ACC112 (cell line): ENCODE measurements around the gene KRTAP5-2.
"Not testable (repeated sequence)": the region's sequence is repeated elsewhere in the genome, so short reads cannot be mapped to it uniquely, and the experiment has no call there.

Experiments used
- H2AFZ ChIP-seq: fragments of 200-600 bp; sonication (generic); one replicate; pipeline ENCODE4 v1.6.0; 2017; ENCODE audit warnings: antibody characterized with exemption, low read length; ENCODE audit not compliant: unreplicated experiment
- H3K27ac ChIP-seq: fragments of 200-600 bp; sonication (generic); 2 replicates; pipeline ENCODE4 v1.5.1; 2014; ENCODE audit warnings: low read depth, mild to moderate bottlenecking, antibody characterized with exemption, low read length, moderate library complexity
- H3K27me3 ChIP-seq: fragments of 200-600 bp; sonication (generic); 2 replicates; pipeline ENCODE4 v1.6.1; 2014; ENCODE audit warnings: mild to moderate bottlenecking, antibody characterized with exemption, low read length, moderate library complexity, mixed read lengths; ENCODE audit not compliant: insufficient read depth
- H3K36me3 ChIP-seq: fragments of 200-600 bp; sonication (generic); 2 replicates; pipeline ENCODE4 v1.6.1; 2016; ENCODE audit warnings: mild to moderate bottlenecking, antibody characterized with exemption, low read length, moderate library complexity, mixed read lengths; ENCODE audit not compliant: insufficient read depth
- H3K4me1 ChIP-seq: fragments of 200-600 bp; sonication (generic); one replicate; pipeline ENCODE4 v1.6.1; 2016; ENCODE audit warnings: low read length, mixed read lengths; ENCODE audit not compliant: insufficient read depth, unreplicated experiment, control insufficient read depth
- H3K4me3 ChIP-seq: fragments of 200-600 bp; sonication (generic); 2 replicates; pipeline ENCODE4 v1.5.1; 2014; ENCODE audit warnings: mild to moderate bottlenecking, low read depth, low read length
- H3K79me2 ChIP-seq: fragments of 200-600 bp; sonication (generic); one replicate; pipeline ENCODE4 v1.6.0; 2016; ENCODE audit warnings: low read length; ENCODE audit not compliant: control insufficient read depth, unreplicated experiment, insufficient read depth

KRTAP5-2 gene

DNA sequence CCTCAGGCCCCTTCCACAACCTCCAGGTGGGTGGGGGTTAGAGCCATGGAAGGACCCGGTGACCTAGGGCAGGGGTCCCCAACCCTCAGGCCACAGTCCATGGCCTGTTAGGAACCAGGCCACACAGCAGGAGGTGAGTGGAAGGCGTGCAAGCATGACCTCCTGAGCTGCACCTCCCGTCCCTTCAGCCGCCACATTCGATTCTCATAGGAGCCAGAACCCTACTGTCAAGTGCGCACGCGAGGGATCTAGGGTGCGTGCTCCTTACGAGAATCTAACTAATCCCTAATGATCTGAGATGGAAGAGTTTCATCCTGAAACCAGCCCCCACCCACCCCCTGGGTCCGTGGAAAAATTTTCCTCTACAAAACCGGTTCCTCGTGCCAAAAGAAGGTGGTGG lies 27.4 kb upstream of the KRTAP5-2 start:
- Histone ChIP-seq H2AFZ (no peak overlapping the region), H3K4me1 (no peaks in the 10 kb centered on the region), H3K36me3 (no peaks in the 10 kb centered on the region), H3K27me3 (peaks cover 63% of the 10 kb centered on the region), H3K79me2 (no peaks in the 10 kb centered on the region), H3K4me3 (no peak overlapping the region), H3K27ac (no peak overlapping the region)

DNA sequence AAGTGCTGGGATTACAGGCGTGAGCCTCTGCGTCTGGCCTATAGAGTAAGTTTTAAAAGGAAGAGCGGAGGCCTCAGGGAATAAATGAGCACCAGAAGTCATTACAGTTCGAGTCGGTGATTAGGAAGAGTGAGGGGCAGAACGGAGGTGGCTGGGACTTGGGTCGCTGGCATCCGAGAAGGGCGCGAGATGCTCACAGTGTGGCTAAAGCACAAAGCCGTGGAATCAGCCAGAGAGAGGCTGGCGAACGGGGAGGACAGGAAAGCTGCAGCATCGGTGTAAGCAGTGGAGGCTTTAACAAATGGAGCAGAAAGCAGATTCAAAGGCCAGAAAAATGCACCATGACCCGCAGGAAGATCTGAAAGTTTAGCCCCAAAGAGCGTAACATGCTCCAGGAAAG lies 26.5 kb upstream of the KRTAP5-2 start:
- H3K79me2 ChIP-seq = no peaks in the 10 kb centered on the region
- no peaks in the 10 kb centered on the region for H3K4me1 ChIP-seq
- H3K36me3 ChIP-seq = no peaks in the 10 kb centered on the region
- no peak overlapping the region for H2AFZ ChIP-seq
- no peak overlapping the region for H3K27ac ChIP-seq
- no peak overlapping the region for H3K4me3 ChIP-seq
- H3K27me3 ChIP-seq = peaks cover 68% of the 10 kb centered on the region

DNA sequence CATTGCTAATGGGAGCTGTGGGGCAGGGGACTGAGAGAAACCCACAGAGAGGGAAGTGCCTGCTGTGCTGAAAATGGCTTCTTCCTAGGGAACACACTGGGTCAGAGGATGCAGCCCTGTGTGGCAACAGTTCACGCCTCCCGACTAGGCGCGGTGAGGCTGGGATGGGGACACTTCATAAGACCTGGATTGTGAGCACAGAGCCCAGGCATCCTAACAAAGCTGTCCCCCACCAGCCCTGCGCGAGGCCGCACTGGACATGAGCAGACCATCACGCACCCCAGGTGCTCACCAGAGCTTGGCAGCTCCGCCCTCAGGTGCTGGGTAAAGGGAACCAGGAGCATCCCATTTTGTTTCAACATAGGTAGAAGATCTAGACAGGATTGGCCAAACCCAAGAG lies 25.6 kb upstream of the KRTAP5-2 start:
- Histone ChIP-seq H3K27ac (no peak overlapping the region), H3K27me3 (peaks cover 70% of the 10 kb centered on the region), H3K4me3 (no peak overlapping the region), H3K79me2 (no peaks in the 10 kb centered on the region), H3K4me1 (no peaks in the 10 kb centered on the region), H3K36me3 (no peaks in the 10 kb centered on the region), H2AFZ (no peak overlapping the region)

DNA sequence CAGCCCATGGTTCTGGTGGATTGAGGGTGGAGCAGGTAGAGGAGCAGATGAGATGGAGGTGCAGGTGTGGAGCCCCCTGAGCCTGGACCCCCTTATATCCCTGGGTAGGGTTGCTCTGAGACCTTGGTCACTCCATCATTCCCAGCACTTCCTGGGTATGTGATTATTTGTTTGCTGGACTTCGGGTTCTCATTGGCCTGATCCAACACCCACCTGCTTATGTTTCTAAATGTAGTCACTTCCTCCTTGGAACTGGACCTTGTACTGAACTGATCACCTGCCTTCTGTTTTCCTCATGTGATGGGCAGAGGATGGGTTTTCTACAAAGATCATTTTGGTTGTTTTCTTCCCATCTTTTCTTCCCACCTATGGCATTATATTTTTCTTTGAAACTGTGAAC lies 24.0 kb upstream of the KRTAP5-2 start, which contains the start of gene KRTAP5-4:
Gene KRTAP5-4, minus strand, starts transcription at position 53 of the 400 bp plus-strand sequence. Its CDS starts 45 bp downstream, at position 8.
- Histone ChIP-seq H3K27ac (no peak within 1 kb of the TSS), H3K4me1 (no peaks in the 10 kb centered on the region), H2AFZ (no peak within 1 kb of the TSS), H3K36me3 (no peaks in the 10 kb centered on the region), H3K79me2 (no peaks in the 10 kb centered on the region), H3K27me3 (peaks cover 65% of the 10 kb centered on the region), H3K4me3 (no peak within 1 kb of the TSS)

DNA sequence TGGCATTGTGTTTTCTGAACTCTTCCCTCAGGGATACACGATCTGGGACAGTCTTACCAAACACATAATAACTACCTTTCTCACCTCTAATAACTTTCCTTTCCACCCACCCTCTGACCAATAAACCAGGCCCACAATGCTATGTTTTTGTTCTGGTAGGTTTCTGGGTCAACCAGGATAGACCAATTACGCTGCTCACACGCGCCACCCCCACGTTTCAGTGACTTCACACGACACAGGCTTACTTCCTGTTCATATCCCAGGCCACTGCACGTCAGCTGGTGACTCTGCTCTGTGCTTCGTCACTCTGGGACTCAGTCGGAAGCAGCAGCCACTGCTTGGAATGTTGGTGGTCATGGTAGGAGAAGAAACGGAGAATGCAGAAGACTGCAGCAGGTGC lies 21.4 kb upstream of the KRTAP5-2 start:
- Histone ChIP-seq H3K27me3 (peaks cover 65% of the 10 kb centered on the region), H2AFZ (no peak overlapping the region), H3K79me2 (no peaks in the 10 kb centered on the region)

DNA sequence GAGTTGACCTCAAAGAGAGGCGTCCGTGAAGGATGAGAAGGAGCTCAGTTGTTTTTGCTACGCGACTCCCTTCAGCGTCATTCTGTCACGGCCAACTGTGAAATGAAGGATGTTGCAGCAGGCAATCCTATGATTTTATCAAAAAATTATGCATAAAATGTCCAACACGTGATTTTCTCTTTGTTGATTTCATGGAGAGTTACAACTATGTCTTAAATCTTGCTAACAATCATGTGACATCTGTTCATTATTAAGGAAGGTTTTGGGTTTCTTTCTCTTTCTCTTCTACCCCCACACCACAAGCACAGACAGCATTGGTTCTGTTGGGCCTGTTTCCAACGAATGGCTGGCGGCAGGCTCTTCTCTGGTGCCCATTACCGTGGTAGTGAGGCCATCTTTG lies 20.1 kb upstream of the KRTAP5-2 start:
- Histone ChIP-seq H3K4me3 (no peak overlapping the region), H3K4me1 (no peaks in the 10 kb centered on the region), H2AFZ (no peak overlapping the region), H3K36me3 (no peaks in the 10 kb centered on the region), H3K79me2 (no peaks in the 10 kb centered on the region), H3K27ac (no peak overlapping the region), H3K27me3 (peaks cover 67% of the 10 kb centered on the region)

More for the DNA sequence above, 21.4 kb upstream of the KRTAP5-2 start:
- H3K4me3 ChIP-seq = no peak overlapping the region
- H3K4me1 ChIP-seq = no peaks in the 10 kb centered on the region
- H3K27ac ChIP-seq = no peak overlapping the region
- H3K36me3 ChIP-seq = no peaks in the 10 kb centered on the region

DNA sequence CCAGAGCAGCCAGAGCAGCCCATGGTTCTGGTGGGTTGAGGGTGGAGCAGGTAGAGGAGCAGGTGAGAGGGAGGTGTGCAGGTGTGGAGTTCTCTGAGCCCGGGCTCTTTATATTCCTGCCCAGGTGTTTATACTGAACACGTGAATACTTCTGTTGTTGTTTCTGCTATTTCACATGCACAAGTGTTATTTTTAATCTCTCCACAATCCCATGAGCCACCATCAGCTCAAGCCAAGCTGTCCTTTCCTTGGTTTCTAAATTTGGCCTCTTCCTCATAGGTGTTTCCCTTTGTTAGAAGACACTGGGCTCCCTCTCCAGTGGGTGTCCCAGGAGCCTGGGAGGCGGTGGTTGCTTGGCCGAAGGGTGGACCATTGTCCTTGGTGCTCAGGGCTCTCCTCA lies 10.3 kb upstream of the KRTAP5-2 start, which contains the start of gene KRTAP5-3:
Gene KRTAP5-3, minus strand, starts transcription at position 101 of the 400 bp plus-strand sequence. Its CDS starts 78 bp downstream, at position 23.
- Histone ChIP-seq H3K79me2 (no peaks in the 10 kb centered on the region), H3K27ac (no peak within 1 kb of the TSS), H2AFZ (no peak within 1 kb of the TSS), H3K36me3 (no peaks in the 10 kb centered on the region), H3K4me3 (no peak within 1 kb of the TSS), H3K4me1 (no peaks in the 10 kb centered on the region), H3K27me3 (peaks cover 45% of the 10 kb centered on the region)

DNA sequence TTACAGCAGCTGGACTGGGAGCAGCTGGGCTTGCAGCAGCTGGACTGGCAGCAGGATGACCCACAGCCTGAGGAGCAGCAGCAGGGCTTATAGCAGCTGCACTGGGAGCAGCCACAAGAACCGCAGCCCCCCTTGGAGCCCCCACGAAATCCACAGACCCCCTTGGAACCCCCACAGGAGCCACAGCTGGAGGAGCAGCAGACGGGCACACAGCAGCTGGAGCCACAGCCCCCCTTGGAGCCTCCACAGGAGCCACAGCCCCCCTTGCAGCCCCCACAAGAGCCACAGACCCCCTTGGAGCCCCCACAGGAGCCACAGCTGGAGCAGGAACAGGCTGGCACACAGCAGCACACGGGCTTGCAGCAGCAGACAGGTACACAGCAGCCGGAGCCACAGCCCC lies 9.8 kb upstream of the KRTAP5-2 start:
- peaks cover 46% of the 10 kb centered on the region for H3K27me3 ChIP-seq
- H3K4me1 ChIP-seq, H2AFZ ChIP-seq, H3K79me2 ChIP-seq, H3K36me3 ChIP-seq, H3K4me3 ChIP-seq, H3K27ac ChIP-seq: not testable (repeated sequence)

DNA sequence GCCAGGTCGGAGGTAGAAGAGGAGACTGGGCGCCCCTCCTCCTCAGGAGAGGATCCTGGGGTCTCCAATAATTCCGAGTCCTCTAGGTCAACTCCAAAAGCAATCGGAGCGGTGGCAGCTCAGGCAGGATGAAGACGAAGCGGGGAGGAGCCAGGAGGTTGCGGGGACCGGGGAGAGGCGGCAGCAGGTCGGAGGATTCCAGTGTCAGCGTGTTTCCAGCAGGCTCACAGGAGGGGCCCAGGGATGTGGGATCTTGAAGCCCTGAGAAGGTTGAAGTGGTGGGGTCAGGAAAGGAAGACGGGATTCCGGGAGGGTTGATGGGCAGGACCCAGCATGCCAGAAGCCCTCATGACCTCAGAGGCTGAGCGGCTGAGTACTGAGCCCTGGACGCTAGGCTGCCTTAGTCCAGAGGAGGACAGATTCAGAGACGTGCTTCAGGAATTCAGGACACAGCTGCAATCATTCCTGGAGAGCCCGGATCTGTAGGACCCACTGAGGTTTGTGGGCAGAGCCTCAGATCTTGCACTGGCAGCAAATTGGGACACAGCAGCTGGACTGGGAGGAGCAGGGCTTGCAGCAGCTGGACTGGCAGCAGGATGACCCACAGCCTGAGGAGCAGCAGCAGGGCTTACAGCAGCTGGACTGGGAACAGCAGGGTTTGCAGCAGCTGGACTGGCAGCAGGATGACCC lies 9.2 kb upstream of the KRTAP5-2 start:
- H3K27ac ChIP-seq, H2AFZ ChIP-seq, H3K79me2 ChIP-seq, H3K4me1 ChIP-seq, H3K4me3 ChIP-seq, H3K36me3 ChIP-seq: not testable (repeated sequence)
- peaks cover 52% of the 10 kb centered on the region for H3K27me3 ChIP-seq

DNA sequence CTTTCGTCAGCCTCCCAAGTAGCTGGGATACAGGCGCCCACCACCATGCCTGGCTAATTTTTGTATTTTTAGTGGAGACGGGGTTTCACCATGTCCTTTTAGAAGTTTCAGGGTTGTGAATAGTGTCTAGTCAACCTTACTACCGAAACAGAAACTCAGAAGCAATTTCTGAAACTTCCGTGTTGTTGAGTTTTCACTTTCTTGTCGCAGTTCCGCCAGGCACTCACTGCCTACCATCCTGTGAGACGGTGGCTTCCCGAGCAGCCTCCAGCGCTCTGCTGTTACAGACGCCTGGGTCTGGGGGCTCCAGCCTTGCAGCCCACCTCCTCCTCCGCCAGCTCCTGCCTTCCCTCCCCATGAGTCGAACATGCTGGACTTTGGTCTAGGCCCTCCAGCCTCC lies 7.8 kb upstream of the KRTAP5-2 start:
- H3K27ac ChIP-seq, H3K36me3 ChIP-seq, H2AFZ ChIP-seq, H3K79me2 ChIP-seq, H3K4me1 ChIP-seq, H3K4me3 ChIP-seq: not testable (repeated sequence)
- peaks cover 65% of the 10 kb centered on the region for H3K27me3 ChIP-seq

DNA sequence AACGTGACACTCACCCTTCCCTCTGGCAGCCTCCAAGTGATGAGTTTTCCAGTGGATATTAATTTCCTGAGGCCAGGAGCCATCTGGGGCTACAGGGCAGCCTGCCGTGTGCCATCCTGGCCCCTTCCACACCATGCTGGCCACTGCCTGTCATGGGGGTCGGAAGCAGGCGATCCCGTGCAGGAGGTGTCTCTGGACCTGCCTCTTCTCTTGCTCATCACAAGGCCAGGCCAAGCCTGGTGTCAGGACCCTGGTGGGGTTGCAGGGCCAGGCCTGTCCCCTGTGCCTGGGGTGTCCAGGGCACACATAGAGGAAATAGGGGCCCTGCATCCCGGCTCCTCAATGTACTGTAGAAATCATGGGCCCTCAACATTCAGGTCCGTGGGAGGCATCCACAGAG lies 6.6 kb upstream of the KRTAP5-2 start:
- no peak overlapping the region for H3K27ac ChIP-seq
- no peaks in the 10 kb centered on the region for H3K79me2 ChIP-seq
- H2AFZ ChIP-seq = no peak overlapping the region
- peaks cover 77% of the 10 kb centered on the region for H3K27me3 ChIP-seq
- H3K4me3 ChIP-seq = no peak overlapping the region
- H3K4me1 ChIP-seq = no peaks in the 10 kb centered on the region
- H3K36me3 ChIP-seq = no peaks in the 10 kb centered on the region
